ENCODE results near the gene FOXRED2. TPM values are rescaled to one million over a fixed set of nuclear protein-coding genes. Genes with fewer than 3 reads are reported as not detected.
"Not testable (repeated sequence)": the region's sequence is repeated elsewhere in the genome, so short reads cannot be mapped to it uniquely, and the experiment has no call there.

Gene FOXRED2
- total RNA-seq, 1 experiment from 2014 or later, result 42.4 TPM

DNA sequence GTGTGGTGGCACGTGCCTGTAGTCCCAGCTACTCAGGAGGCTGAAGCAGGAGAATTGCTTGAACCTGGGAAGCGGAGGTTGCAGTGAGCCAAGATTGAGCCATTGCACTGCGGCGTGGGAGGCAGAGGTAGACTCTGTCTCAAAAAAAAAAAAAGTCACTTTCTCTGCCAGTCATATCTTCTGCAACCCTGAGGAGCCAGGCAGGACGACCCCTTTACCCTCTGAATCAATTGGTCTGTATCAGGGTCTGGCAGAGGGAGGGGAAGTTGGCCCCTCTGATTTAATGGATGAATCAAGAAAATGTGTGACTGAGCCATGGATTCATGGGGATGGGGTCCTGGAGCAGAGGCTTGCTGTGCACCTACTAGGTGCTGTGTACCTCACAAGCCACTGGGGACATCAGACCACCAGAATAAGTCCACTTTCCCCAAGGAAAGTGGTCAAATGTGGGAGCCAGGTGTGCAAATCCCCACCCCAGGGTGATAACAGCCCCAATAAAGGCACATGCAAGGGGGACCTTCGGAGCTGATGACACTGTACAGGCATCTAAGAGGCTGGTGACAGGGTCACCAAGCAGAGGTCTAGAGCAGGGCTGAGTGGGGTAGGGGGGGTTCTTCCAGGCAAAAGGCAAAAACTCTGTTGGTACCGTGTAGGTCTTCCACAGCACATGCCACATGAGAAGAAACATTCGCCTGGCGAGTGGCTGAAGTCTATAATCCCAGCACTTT, 54.4 kb downstream of the FOXRED2 start:
- H3K27ac ChIP-seq, result peak overlapping the region; percentile 69
- TF ChIP-seq, protein P1, sequence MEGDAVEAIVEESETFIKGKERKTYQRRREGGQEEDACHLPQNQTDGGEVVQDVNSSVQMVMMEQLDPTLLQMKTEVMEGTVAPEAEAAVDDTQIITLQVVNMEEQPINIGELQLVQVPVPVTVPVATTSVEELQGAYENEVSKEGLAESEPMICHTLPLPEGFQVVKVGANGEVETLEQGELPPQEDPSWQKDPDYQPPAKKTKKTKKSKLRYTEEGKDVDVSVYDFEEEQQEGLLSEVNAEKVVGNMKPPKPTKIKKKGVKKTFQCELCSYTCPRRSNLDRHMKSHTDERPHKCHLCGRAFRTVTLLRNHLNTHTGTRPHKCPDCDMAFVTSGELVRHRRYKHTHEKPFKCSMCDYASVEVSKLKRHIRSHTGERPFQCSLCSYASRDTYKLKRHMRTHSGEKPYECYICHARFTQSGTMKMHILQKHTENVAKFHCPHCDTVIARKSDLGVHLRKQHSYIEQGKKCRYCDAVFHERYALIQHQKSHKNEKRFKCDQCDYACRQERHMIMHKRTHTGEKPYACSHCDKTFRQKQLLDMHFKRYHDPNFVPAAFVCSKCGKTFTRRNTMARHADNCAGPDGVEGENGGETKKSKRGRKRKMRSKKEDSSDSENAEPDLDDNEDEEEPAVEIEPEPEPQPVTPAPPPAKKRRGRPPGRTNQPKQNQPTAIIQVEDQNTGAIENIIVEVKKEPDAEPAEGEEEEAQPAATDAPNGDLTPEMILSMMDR (conservative IDR thresholded peaks at IDR 0.05), result no peak; the same call in 1 of the 2 replicates
- TF ChIP-seq EZH2 (IDR thresholded peaks at IDR 0.05; ENCODE audit: low read depth), result no peak
- peaks cover 47% of the 10 kb centered on the region for H3F3A ChIP-seq (ENCODE audit: insufficient read depth, low read depth)
- ChIA-PET CTCF (interaction anchor here (1.0 kb wide), 1 partner anchor 18 kb away, joined by 4 read pairs; no protein-coding TSS in a partner anchor), POLR2A (ENCODE audit: unreplicated experiment) (interaction anchor here (0.5 to 1.0 kb wide), 4 partner anchors 10 to 124 kb away, joined by 3 to 12 read pairs (median 4); no protein-coding TSS in a partner anchor)
- H4K20me1 ChIP-seq (ENCODE audit: insufficient read depth), result no peaks in the 10 kb centered on the region
- peak in 1 of 2 experiments; percentile 30 for DNase-seq
- peaks cover 37% of the 10 kb centered on the region for H3K4me1 ChIP-seq (replicated peaks; ENCODE audit: insufficient read depth)
- H2AFZ ChIP-seq, result no peak overlapping the region
- no peaks in the 10 kb centered on the region for H3K36me3 ChIP-seq (ENCODE audit: low read depth)
- BruUV-seq (replicated peaks), result no TSS peak
- H3K79me2 ChIP-seq (ENCODE audit: low read depth), result no peaks in the 10 kb centered on the region
- peak overlapping the region; percentile 41 for H3K4me2 ChIP-seq
- H3K9me2 ChIP-seq (ENCODE audit: insufficient read depth), result no peaks in the 10 kb centered on the region
- H3K4me3 ChIP-seq, result no peak overlapping the region
- intact Hi-C loops (cut with micrococcal nuclease; ENCODE audit: unreplicated experiment), result no loop called here
- H3K27me3 ChIP-seq (ENCODE audit: insufficient read depth, low read depth), result no peaks in the 10 kb centered on the region
- H3K9me3 ChIP-seq (ENCODE audit: insufficient read depth, low read depth), result no peaks in the 10 kb centered on the region

DNA sequence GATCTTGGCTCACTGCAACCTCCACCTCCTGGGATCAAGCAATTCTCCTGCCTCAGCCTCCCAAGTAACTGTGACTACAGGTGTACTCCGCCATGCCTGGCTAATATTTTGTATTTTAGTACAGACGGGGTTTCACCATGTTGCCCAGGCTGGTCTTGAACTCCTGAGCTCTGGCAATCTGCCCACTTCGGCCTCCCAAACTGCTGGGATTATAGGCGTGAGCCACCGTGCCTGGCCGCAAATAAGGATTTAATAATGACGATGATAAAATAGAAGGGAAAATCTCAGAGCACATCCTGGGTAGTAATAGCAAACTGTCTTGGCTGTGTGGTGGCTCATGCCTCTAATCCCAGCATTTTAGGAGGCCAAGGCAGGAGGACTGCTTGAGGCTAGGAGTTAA, 55.9 kb downstream of the FOXRED2 start:
- H3K9me3 ChIP-seq (ENCODE audit: insufficient read depth, low read depth); H3K9me2 ChIP-seq (ENCODE audit: insufficient read depth); BruUV-seq (replicated peaks); DNase-seq; H3K27me3 ChIP-seq (ENCODE audit: insufficient read depth, low read depth); H3K4me3 ChIP-seq; H3K36me3 ChIP-seq (ENCODE audit: low read depth); H3K79me2 ChIP-seq (ENCODE audit: low read depth); CTCF ChIA-PET; H4K20me1 ChIP-seq (ENCODE audit: insufficient read depth); POLR2A ChIA-PET (ENCODE audit: unreplicated experiment); H2AFZ ChIP-seq: not testable (repeated sequence)
- Histone ChIP-seq H3K4me2 (peak overlapping the region; percentile 41), H3K4me1 (replicated peaks; ENCODE audit: insufficient read depth) (peaks cover 37% of the 10 kb centered on the region), H3K27ac (peak overlapping the region; percentile 69), H3F3A (ENCODE audit: insufficient read depth, low read depth) (peaks cover 40% of the 10 kb centered on the region)
- intact Hi-C loops (cut with micrococcal nuclease; ENCODE audit: unreplicated experiment), result loop anchor here (2.0 kb wide), 1 partner anchor 14 kb away; no protein-coding TSS in a partner anchor

DNA sequence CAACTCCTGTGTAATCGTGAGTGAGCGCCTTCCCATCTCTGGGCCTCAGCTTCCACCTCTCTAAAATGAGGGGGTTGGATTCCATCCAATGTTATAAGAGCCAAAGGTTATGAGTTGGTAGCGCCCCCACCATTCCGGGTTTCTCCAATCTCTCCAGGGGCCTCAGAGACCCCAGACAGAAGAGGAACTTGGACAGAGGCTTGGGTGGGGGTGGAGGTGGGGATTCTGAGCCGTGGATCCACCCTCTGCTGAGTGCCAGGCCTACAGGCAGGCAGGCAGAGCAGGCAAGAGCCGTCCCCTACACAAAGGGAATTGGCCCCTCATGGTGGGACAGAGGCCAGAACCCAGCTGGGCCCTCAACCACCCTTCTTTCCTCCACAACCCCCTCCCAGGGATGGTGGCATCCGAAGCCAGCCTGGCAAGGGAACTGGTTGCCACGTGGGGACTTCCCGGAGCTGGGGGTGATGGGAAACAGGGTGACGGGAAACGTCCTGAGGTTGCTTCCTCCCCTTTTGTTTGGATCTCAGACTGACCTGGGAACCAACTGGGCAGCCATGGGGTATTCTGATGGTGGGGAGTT, 57.2 kb downstream of the FOXRED2 start:
- Histone ChIP-seq H3K27ac (no peak overlapping the region), H3K27me3 (ENCODE audit: insufficient read depth, low read depth) (no peaks in the 10 kb centered on the region), H3K79me2 (ENCODE audit: low read depth) (no peaks in the 10 kb centered on the region), H4K20me1 (ENCODE audit: insufficient read depth) (no peaks in the 10 kb centered on the region), H3K4me2 (no peak overlapping the region), H3K36me3 (ENCODE audit: low read depth) (no peaks in the 10 kb centered on the region), H3K9me2 (ENCODE audit: insufficient read depth) (no peaks in the 10 kb centered on the region), H2AFZ (no peak overlapping the region), H3F3A (ENCODE audit: insufficient read depth, low read depth) (peaks cover 32% of the 10 kb centered on the region), H3K4me3 (no peak overlapping the region), H3K9me3 (ENCODE audit: insufficient read depth, low read depth) (no peaks in the 10 kb centered on the region), H3K4me1 (replicated peaks; ENCODE audit: insufficient read depth) (peaks cover 31% of the 10 kb centered on the region)
- TF ChIP-seq, protein P1 (conservative IDR thresholded peaks at IDR 0.05), result no peak
- TF ChIP-seq EZH2 (IDR thresholded peaks at IDR 0.05; ENCODE audit: low read depth), result no peak
- POLR2A ChIA-PET (ENCODE audit: unreplicated experiment), result no interaction called here
- intact Hi-C loops (cut with micrococcal nuclease; ENCODE audit: unreplicated experiment), result loop anchor here (2.0 kb wide), 1 partner anchor 15 kb away; no protein-coding TSS in a partner anchor
- no TSS peak for BruUV-seq (replicated peaks)
- DNase-seq, result no peak
- CTCF ChIA-PET, result interaction anchor here (0.6 kb wide), 1 partner anchor 35 kb away, joined by 4 read pairs; no protein-coding TSS in a partner anchor
